ENCODE results near the gene SINHCAF.

SINHCAF gene

GRCh38 chr12:31362115-31362758 is 36.3 kb upstream of the SINHCAF start:
- Histone ChIP-seq H3K27ac (ENCODE audit: low read depth, low read length) (no peak overlapping the region), H3K27me3 (ENCODE audit: control insufficient read depth in 1 of 2, insufficient read depth in 2 of 2, low read length in 2 of 2) (no peaks in the 10 kb centered on the region), H3K36me3 (ENCODE audit: insufficient read depth, low read length) (no peaks in the 10 kb centered on the region), H3K9me3 (ENCODE audit: low read length) (no peaks in the 10 kb centered on the region), H3K9ac (ENCODE audit: low read length) (no peak overlapping the region), H3K4me1 (ENCODE audit: insufficient read depth, low read length) (no peaks in the 10 kb centered on the region), H3K4me3 (ENCODE audit: low read depth in 1 of 2, low read length in 2 of 2) (no peak overlapping the region)

GRCh38 chr12:31361730-31362114 is 35.8 kb upstream of the SINHCAF start:
- no peaks in the 10 kb centered on the region for H3K36me3 ChIP-seq (ENCODE audit: insufficient read depth, low read length)
- no peaks in the 10 kb centered on the region for H3K27me3 ChIP-seq (ENCODE audit: control insufficient read depth in 1 of 2, insufficient read depth in 2 of 2, low read length in 2 of 2)
- no peak overlapping the region for H3K9ac ChIP-seq (ENCODE audit: low read length)
- no peak overlapping the region for H3K4me3 ChIP-seq (ENCODE audit: low read depth in 1 of 2, low read length in 2 of 2)
- H3K27ac ChIP-seq (ENCODE audit: low read depth, low read length), result no peak overlapping the region
- H3K9me3 ChIP-seq (ENCODE audit: low read length), result no peaks in the 10 kb centered on the region
- no peaks in the 10 kb centered on the region for H3K4me1 ChIP-seq (ENCODE audit: insufficient read depth, low read length)

- H3K27ac ChIP-seq (ENCODE audit: low read depth, low read length), result no peak overlapping the region
- no peak overlapping the region for H3K4me3 ChIP-seq (ENCODE audit: low read depth in 1 of 2, low read length in 2 of 2)
- no peaks in the 10 kb centered on the region for H3K36me3 ChIP-seq (ENCODE audit: insufficient read depth, low read length)
- H3K4me1 ChIP-seq (ENCODE audit: insufficient read depth, low read length), result no peaks in the 10 kb centered on the region
- no peaks in the 10 kb centered on the region for H3K9me3 ChIP-seq (ENCODE audit: low read length)
- no peak overlapping the region for H3K9ac ChIP-seq (ENCODE audit: low read length)
- no peaks in the 10 kb centered on the region for H3K27me3 ChIP-seq (ENCODE audit: control insufficient read depth in 1 of 2, insufficient read depth in 2 of 2, low read length in 2 of 2)
These were observed 29.8 kb upstream of the SINHCAF start for GRCh38 chr12:31355747-31356107.

GRCh38 chr12:31353750-31354708 is 28.1 kb upstream of the SINHCAF start:
- H3K27ac ChIP-seq (ENCODE audit: low read depth, low read length), result no peak overlapping the region
- H3K36me3 ChIP-seq (ENCODE audit: insufficient read depth, low read length), result no peaks in the 10 kb centered on the region
- no peaks in the 10 kb centered on the region for H3K9me3 ChIP-seq (ENCODE audit: low read length)
- no peaks in the 10 kb centered on the region for H3K4me1 ChIP-seq (ENCODE audit: insufficient read depth, low read length)
- no peak overlapping the region for H3K9ac ChIP-seq (ENCODE audit: low read length)
- no peaks in the 10 kb centered on the region for H3K27me3 ChIP-seq (ENCODE audit: control insufficient read depth in 1 of 2, insufficient read depth in 2 of 2, low read length in 2 of 2)
- no peak overlapping the region for H3K4me3 ChIP-seq (ENCODE audit: low read depth in 1 of 2, low read length in 2 of 2)

GRCh38 chr12:31346267-31346666 is 20.3 kb upstream of the SINHCAF start:
- Histone ChIP-seq H3K27ac (ENCODE audit: low read depth, low read length) (no peak overlapping the region), H3K27me3 (ENCODE audit: control insufficient read depth in 1 of 2, insufficient read depth in 2 of 2, low read length in 2 of 2) (no peaks in the 10 kb centered on the region), H3K9ac (ENCODE audit: low read length) (no peak overlapping the region), H3K9me3 (ENCODE audit: low read length) (no peaks in the 10 kb centered on the region), H3K4me1 (ENCODE audit: insufficient read depth, low read length) (no peaks in the 10 kb centered on the region), H3K4me3 (ENCODE audit: low read depth in 1 of 2, low read length in 2 of 2) (no peak overlapping the region), H3K36me3 (ENCODE audit: insufficient read depth, low read length) (no peaks in the 10 kb centered on the region)

GRCh38 chr12:31343139-31343538 is 17.2 kb upstream of the SINHCAF start:
- Histone ChIP-seq H3K36me3 (ENCODE audit: insufficient read depth, low read length) (no peaks in the 10 kb centered on the region), H3K27me3 (ENCODE audit: control insufficient read depth in 1 of 2, insufficient read depth in 2 of 2, low read length in 2 of 2) (no peaks in the 10 kb centered on the region), H3K9ac (ENCODE audit: low read length) (no peak overlapping the region), H3K4me3 (ENCODE audit: low read depth in 1 of 2, low read length in 2 of 2) (no peak overlapping the region), H3K27ac (ENCODE audit: low read depth, low read length) (no peak overlapping the region), H3K4me1 (ENCODE audit: insufficient read depth, low read length) (no peaks in the 10 kb centered on the region), H3K9me3 (ENCODE audit: low read length) (no peaks in the 10 kb centered on the region)

- Histone ChIP-seq H3K36me3 (ENCODE audit: insufficient read depth, low read length) (no peaks in the 10 kb centered on the region), H3K27me3 (ENCODE audit: control insufficient read depth in 1 of 2, insufficient read depth in 2 of 2, low read length in 2 of 2) (no peaks in the 10 kb centered on the region), H3K4me3 (ENCODE audit: low read depth in 1 of 2, low read length in 2 of 2) (no peak overlapping the region), H3K9ac (ENCODE audit: low read length) (no peak overlapping the region), H3K4me1 (ENCODE audit: insufficient read depth, low read length) (no peaks in the 10 kb centered on the region), H3K27ac (ENCODE audit: low read depth, low read length) (no peak overlapping the region), H3K9me3 (ENCODE audit: low read length) (no peaks in the 10 kb centered on the region)
These were observed 16.3 kb upstream of the SINHCAF start for GRCh38 chr12:31342286-31342685.

GRCh38 chr12:31339831-31340622 is 14.1 kb upstream of the SINHCAF start:
- Histone ChIP-seq H3K4me3 (ENCODE audit: low read depth in 1 of 2, low read length in 2 of 2) (no peak overlapping the region), H3K9me3 (ENCODE audit: low read length) (no peaks in the 10 kb centered on the region), H3K36me3 (ENCODE audit: insufficient read depth, low read length) (no peaks in the 10 kb centered on the region), H3K9ac (ENCODE audit: low read length) (no peak overlapping the region), H3K27ac (ENCODE audit: low read depth, low read length) (no peak overlapping the region), H3K27me3 (ENCODE audit: control insufficient read depth in 1 of 2, insufficient read depth in 2 of 2, low read length in 2 of 2) (no peaks in the 10 kb centered on the region), H3K4me1 (ENCODE audit: insufficient read depth, low read length) (no peaks in the 10 kb centered on the region)

GRCh38 chr12:31337952-31338351 is 12.0 kb upstream of the SINHCAF start:
- Histone ChIP-seq H3K27me3 (ENCODE audit: control insufficient read depth in 1 of 2, insufficient read depth in 2 of 2, low read length in 2 of 2) (no peaks in the 10 kb centered on the region), H3K9me3 (ENCODE audit: low read length) (no peaks in the 10 kb centered on the region), H3K4me1 (ENCODE audit: insufficient read depth, low read length) (no peaks in the 10 kb centered on the region), H3K9ac (ENCODE audit: low read length) (no peak overlapping the region), H3K27ac (ENCODE audit: low read depth, low read length) (no peak overlapping the region), H3K4me3 (ENCODE audit: low read depth in 1 of 2, low read length in 2 of 2) (no peak overlapping the region), H3K36me3 (ENCODE audit: insufficient read depth, low read length) (no peaks in the 10 kb centered on the region)

GRCh38 chr12:31331242-31331641 is 5.3 kb upstream of the SINHCAF start:
- Histone ChIP-seq H3K9me3 (ENCODE audit: low read length) (no peaks in the 10 kb centered on the region), H3K9ac (ENCODE audit: low read length) (no peak overlapping the region), H3K36me3 (ENCODE audit: insufficient read depth, low read length) (no peaks in the 10 kb centered on the region), H3K27ac (ENCODE audit: low read depth, low read length) (no peak overlapping the region), H3K4me1 (ENCODE audit: insufficient read depth, low read length) (no peaks in the 10 kb centered on the region), H3K4me3 (ENCODE audit: low read depth in 1 of 2, low read length in 2 of 2) (no peak overlapping the region), H3K27me3 (ENCODE audit: control insufficient read depth in 1 of 2, insufficient read depth in 2 of 2, low read length in 2 of 2) (no peaks in the 10 kb centered on the region)

All from muscle layer of colon (tissue), 2 donors.